ENCODE data around the gene ZGRF1. TPM values are rescaled to one million over a fixed set of nuclear protein-coding genes. Genes with fewer than 3 reads are reported as not detected.

The ZGRF1 gene
- total and polyA plus RNA-seq, 2 experiments from 2014 or later = 3.9 to 10.4 TPM

DNA sequence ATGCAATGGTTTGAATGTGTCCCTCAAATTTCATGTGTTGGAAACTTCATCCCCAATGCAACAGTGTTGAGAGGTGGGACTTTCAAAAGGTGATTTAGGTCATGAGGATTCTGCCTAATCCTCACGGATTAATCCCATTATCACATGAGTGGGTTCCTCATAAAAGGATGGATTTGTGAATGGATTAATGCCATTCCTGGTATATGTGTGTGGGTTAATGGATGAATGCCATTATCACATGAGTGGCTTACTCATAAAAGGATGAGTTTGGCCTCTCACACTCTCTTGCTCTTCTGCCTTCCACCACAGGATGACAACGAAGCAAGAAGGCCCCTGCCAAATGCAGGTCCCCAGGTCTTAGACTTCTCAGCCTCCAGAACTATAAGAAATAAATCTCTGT is 90.2 kb downstream of the ZGRF1 start:
- TF ChIP-seq, protein P1, sequence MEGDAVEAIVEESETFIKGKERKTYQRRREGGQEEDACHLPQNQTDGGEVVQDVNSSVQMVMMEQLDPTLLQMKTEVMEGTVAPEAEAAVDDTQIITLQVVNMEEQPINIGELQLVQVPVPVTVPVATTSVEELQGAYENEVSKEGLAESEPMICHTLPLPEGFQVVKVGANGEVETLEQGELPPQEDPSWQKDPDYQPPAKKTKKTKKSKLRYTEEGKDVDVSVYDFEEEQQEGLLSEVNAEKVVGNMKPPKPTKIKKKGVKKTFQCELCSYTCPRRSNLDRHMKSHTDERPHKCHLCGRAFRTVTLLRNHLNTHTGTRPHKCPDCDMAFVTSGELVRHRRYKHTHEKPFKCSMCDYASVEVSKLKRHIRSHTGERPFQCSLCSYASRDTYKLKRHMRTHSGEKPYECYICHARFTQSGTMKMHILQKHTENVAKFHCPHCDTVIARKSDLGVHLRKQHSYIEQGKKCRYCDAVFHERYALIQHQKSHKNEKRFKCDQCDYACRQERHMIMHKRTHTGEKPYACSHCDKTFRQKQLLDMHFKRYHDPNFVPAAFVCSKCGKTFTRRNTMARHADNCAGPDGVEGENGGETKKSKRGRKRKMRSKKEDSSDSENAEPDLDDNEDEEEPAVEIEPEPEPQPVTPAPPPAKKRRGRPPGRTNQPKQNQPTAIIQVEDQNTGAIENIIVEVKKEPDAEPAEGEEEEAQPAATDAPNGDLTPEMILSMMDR (IDR thresholded peaks at IDR 0.05; ENCODE audit: low read depth, low read length) = no peak
- Histone ChIP-seq H3K27ac (no peak overlapping the region), H3K27me3 (no peaks in the 10 kb centered on the region), H3K9me3 (ENCODE audit: low read depth) (no peaks in the 10 kb centered on the region), H3K36me3 (no peaks in the 10 kb centered on the region), H3K4me1 (ENCODE audit: low read depth) (no peaks in the 10 kb centered on the region), H3K4me3 (no peak overlapping the region)
- no peak for DNase-seq (ENCODE audit: low read depth in 1 of 2, low spot score in 1 of 2)

DNA sequence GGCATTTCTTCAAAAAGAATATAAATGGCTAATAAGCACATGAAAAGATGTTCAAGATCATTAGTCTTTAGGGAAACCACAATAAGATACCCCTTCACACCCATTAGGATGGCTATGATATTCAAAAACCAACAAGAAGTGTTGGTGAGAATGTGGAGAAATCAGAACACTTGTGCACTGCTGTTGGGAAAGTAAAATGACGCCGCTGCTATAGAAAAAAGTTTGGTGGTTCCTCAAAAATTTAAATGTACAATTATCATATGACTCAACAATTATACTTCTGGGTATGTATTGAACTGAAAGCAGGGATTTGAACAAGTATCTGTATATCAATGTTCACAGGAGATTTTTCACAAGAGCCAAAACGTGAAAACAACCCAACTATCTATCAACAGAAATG is 91.4 kb downstream of the ZGRF1 start:
- Histone ChIP-seq H3K4me3 (no peak overlapping the region), H3K9me3 (ENCODE audit: low read depth) (no peaks in the 10 kb centered on the region), H3K4me1 (ENCODE audit: low read depth) (no peaks in the 10 kb centered on the region), H3K27ac (no peak overlapping the region), H3K36me3 (no peaks in the 10 kb centered on the region), H3K27me3 (no peaks in the 10 kb centered on the region)
- TF ChIP-seq, protein P1 (IDR thresholded peaks at IDR 0.05; ENCODE audit: low read depth, low read length) = no peak
- DNase-seq (ENCODE audit: low read depth in 1 of 2, low spot score in 1 of 2) = no peak

DNA sequence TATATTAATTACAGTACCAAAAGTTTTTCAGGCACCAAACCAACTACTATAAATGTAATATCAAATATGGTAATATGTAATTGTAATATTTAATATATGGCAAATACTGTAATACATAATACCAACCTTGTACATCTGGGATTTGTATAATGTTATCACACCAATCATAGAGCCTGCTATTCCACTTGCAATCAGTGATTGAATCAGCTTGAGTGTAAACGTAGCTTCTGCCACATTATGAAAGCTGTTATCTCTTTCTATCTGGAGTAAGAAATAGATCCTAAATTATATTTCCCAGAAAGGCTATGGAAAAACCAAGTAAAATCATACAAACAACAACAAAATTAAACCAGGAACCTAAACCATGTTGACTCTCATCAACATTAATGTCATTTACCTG is 96.0 kb downstream of the ZGRF1 start:
- no peaks in the 10 kb centered on the region for H3K36me3 ChIP-seq
- TF ChIP-seq, protein P1 (IDR thresholded peaks at IDR 0.05; ENCODE audit: low read depth, low read length) = no peak
- no peak for DNase-seq (ENCODE audit: low read depth in 1 of 2, low spot score in 1 of 2)
- no peak overlapping the region for H3K27ac ChIP-seq
- H3K4me1 ChIP-seq (ENCODE audit: low read depth) = no peaks in the 10 kb centered on the region
- H3K9me3 ChIP-seq (ENCODE audit: low read depth) = no peaks in the 10 kb centered on the region
- H3K4me3 ChIP-seq = no peak overlapping the region
- no peaks in the 10 kb centered on the region for H3K27me3 ChIP-seq

DNA sequence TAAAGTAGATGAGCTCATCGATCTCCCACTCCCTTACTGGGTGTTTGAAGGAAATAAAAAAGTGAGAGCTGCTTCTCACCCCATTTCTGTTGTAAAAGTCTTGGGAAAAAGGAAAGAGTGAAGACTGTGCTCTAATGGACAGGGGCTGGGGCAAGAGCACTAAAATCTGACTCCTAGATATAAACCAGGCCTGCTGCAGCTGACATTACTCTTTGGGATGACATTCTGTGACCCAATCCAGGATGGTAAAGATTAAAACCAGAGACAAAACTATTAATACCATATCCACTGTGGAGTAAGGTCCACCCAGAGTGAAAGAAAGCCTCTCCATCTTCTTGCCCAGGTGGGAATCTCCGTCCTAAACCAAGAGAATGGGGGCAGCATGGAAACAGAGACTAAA is 100.6 kb downstream of the ZGRF1 start:
- Histone ChIP-seq H3K27me3 (no peaks in the 10 kb centered on the region), H3K9me3 (ENCODE audit: low read depth) (no peaks in the 10 kb centered on the region), H3K36me3 (no peaks in the 10 kb centered on the region), H3K4me3 (no peak overlapping the region), H3K27ac (no peak overlapping the region), H3K4me1 (ENCODE audit: low read depth) (no peaks in the 10 kb centered on the region)
- DNase-seq (ENCODE audit: low read depth in 1 of 2, low spot score in 1 of 2) = no peak
- TF ChIP-seq, protein P1 (IDR thresholded peaks at IDR 0.05; ENCODE audit: low read depth, low read length) = no peak

DNA sequence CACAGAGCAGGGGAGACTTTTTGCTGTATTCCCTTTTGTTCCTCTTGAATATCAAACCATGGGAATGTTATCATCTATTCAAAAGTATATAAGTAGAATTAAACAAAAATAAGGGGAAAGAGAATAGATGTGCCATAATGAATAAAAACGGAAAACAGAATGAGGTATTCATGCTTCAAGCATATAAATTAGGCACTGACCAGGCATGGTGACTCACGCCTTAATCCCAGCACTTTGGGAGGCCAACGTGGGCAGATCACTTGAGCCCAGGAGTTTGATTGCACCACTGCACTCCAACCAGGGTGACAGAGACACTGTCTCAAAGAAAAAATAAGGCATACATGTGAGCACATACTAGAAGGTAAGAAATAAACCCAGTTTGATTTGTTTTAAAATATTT is 104.4 kb downstream of the ZGRF1 start:
- H3K4me1 ChIP-seq (ENCODE audit: low read depth) = no peaks in the 10 kb centered on the region
- TF ChIP-seq, protein P1 (IDR thresholded peaks at IDR 0.05; ENCODE audit: low read depth, low read length) = no peak
- no peak overlapping the region for H3K4me3 ChIP-seq
- no peak overlapping the region for H3K27ac ChIP-seq
- peaks cover 3% of the 10 kb centered on the region for H3K27me3 ChIP-seq
- no peaks in the 10 kb centered on the region for H3K9me3 ChIP-seq (ENCODE audit: low read depth)
- H3K36me3 ChIP-seq = no peaks in the 10 kb centered on the region
- DNase-seq (ENCODE audit: low read depth in 1 of 2, low spot score in 1 of 2) = peak in 1 of 2 donors; percentile 30

DNA sequence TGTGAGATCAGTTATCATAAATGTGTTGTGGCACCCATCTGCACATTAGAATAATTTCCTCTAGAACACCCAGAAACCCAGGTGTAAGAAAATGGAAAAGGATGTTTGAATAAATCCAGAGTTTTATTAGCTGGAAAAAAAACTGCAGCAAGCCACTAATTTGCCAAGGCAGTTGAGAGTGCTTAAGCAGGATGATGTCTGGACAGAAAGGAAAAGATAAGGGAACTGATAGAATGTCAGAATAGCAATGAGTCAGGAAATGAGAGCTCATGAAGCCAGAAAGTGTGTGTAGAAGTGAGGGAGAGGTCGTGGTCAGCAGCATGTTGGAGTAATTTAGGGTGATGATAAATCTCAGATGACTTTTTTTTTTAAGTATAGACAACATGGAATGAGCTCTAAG is 105.6 kb downstream of the ZGRF1 start:
- TF ChIP-seq, protein P1 (IDR thresholded peaks at IDR 0.05; ENCODE audit: low read depth, low read length) = no peak
- no peak overlapping the region for H3K4me3 ChIP-seq
- no peaks in the 10 kb centered on the region for H3K4me1 ChIP-seq (ENCODE audit: low read depth)
- DNase-seq (ENCODE audit: low read depth in 1 of 2, low spot score in 1 of 2) = no peak
- H3K27ac ChIP-seq = no peak overlapping the region
- peaks cover 15% of the 10 kb centered on the region for H3K27me3 ChIP-seq
- no peaks in the 10 kb centered on the region for H3K9me3 ChIP-seq (ENCODE audit: low read depth)
- no peaks in the 10 kb centered on the region for H3K36me3 ChIP-seq
